AG04450 (cell line): ENCODE data around the gene OR13J1. TPM values are rescaled to one million over a fixed set of nuclear protein-coding genes. Genes with fewer than 3 reads are reported as not detected.

ENCODE experiments used
- CTCF ChIA-PET: fragments of 300-600, 350-600 bp; formaldehyde crosslinking; extraction: SDS; loops from one replicate; lab custom pipeline; 2022; ENCODE audit warnings: antibody characterized with exemption, inconsistent platforms; lab: Charles Lee
- POLR2A ChIA-PET: fragments of 350-600 bp; formaldehyde crosslinking; extraction: SDS; loops from one replicate; lab custom pipeline; 2021; ENCODE audit warnings: antibody characterized with exemption, inconsistent platforms; lab: Yijun Ruan, JAX
- DNase-seq: peaks from one replicate; pipeline ENCODE4 v3.0.0-alpha.2; 2011; ENCODE audit warnings: low read depth, low spot score
- H3K27ac ChIP-seq: one replicate; pipeline ENCODE4 v1.5.1; 2012; ENCODE audit warnings: low read depth, low read length, control low read depth
- H3K27me3 ChIP-seq: one replicate; pipeline ENCODE4 v1.6.0; 2012; ENCODE audit warnings: low read length; ENCODE audit not compliant: control insufficient read depth, insufficient read depth
- H3K4me3 ChIP-seq: 2 replicates; pipeline ENCODE4 v1.5.1; 2011; ENCODE audit warnings: mild to moderate bottlenecking, low read depth, low read length, control low read depth
- H3K9me3 ChIP-seq: 2 replicates; pipeline ENCODE4 v1.5.1; 2012; ENCODE audit warnings: low read length; ENCODE audit not compliant: control insufficient read depth, insufficient read depth
- CTCF ChIP-seq: IDR thresholded peaks from 2 replicates; pipeline ENCODE4 v1.5.1; 2011; ENCODE audit warnings: low read depth, low read length, control low read depth, inconsistent platforms
- polyA minus RNA-seq: library from RNA; depleted of rRNA, polyadenylated mRNA; stranded (reverse); fragments of >200 nt; gene quantifications from 2 replicates; pipeline ENCODE4 v1.2.3, GENCODE V29; 2011; rRNA and poly(A)+ RNA removed
- polyA plus RNA-seq: library from polyadenylated mRNA; depleted of rRNA; stranded (reverse); fragments of >200 nt; gene quantifications from 2 replicates; pipeline ENCODE4 v1.2.3, GENCODE V29; 2011; rRNA removed

Gene OR13J1
- polyA plus RNA-seq (not detected in 2 replicates), polyA minus RNA-seq (not detected in 2 replicates)

- peaks cover 3% of the 10 kb centered on the region for H3K27me3 ChIP-seq
- no peak for TF ChIP-seq CTCF
These were observed at the start of gene OR13J1 for GRCh38 chr9:35870351-35870923. TSS of gene OR13J1 (minus strand) at chr9:35870401. CDS start at chr9:35870401, 0 bp downstream.

GRCh38 chr9:35919212-35920008 is 49.2 kb upstream of the OR13J1 start:
- no peak for TF ChIP-seq CTCF
- Histone ChIP-seq H3K9me3 (no peaks in the 10 kb centered on the region), H3K4me3 (no peak overlapping the region), H3K27ac (no peak overlapping the region), H3K27me3 (no peaks in the 10 kb centered on the region)
- DNase-seq = no peak
- ChIA-PET CTCF (interaction anchor here (0.9 to 1.9 kb wide), 7 partner anchors 8 to 104 kb away, joined by 3 to 5 read pairs (median 3); no protein-coding TSS in a partner anchor), POLR2A (interaction anchor here (1.9 kb wide), 1 partner anchor 13 kb away, joined by 5 read pairs; the partner anchor contains the start of gene HRCT1)

More at GRCh38 chr9:35870351-35870923, at the start of gene OR13J1:
- ChIA-PET POLR2A (no interaction called here), CTCF (interaction anchor here (1.2 kb wide), 1 partner anchor 12 kb away, joined by 3 read pairs; no protein-coding TSS in a partner anchor)
- DNase-seq = no peak
- H3K4me3 ChIP-seq = no peak within 1 kb of the TSS
- H3K9me3 ChIP-seq = no peaks in the 10 kb centered on the region; the same call in 1 of the 2 replicates
- no peak within 1 kb of the TSS for H3K27ac ChIP-seq

- Histone ChIP-seq H3K9me3 (no peaks in the 10 kb centered on the region; the same call in 1 of the 2 replicates), H3K27ac (no peak overlapping the region), H3K27me3 (no peaks in the 10 kb centered on the region), H3K4me3 (no peak overlapping the region)
- ChIA-PET POLR2A (interaction anchor here (1.9 kb wide), 1 partner anchor 12 kb away, joined by 5 read pairs; the partner anchor contains the start of gene HRCT1), CTCF (interaction anchor here (1.1 to 1.5 kb wide), 4 partner anchors 13 to 105 kb away, joined by 3 to 4 read pairs (median 3); no protein-coding TSS in a partner anchor)
- DNase-seq = no peak
- no peak for TF ChIP-seq CTCF
These were observed 48.6 kb upstream of the OR13J1 start for GRCh38 chr9:35918780-35919179.

- POLR2A ChIA-PET = no interaction called here
- no peak for DNase-seq
- H3K9me3 ChIP-seq = no peaks in the 10 kb centered on the region; the same call in 1 of the 2 replicates
- no peaks in the 10 kb centered on the region for H3K27me3 ChIP-seq
- CTCF ChIA-PET = interaction anchor here (1.3 kb wide), 1 partner anchor 91 kb away, joined by 3 read pairs; no protein-coding TSS in a partner anchor
- no peak overlapping the region for H3K27ac ChIP-seq
- H3K4me3 ChIP-seq = no peak overlapping the region
- no peak for TF ChIP-seq CTCF
These were observed 47.1 kb upstream of the OR13J1 start for GRCh38 chr9:35917261-35917660.
